H1 (cell line): ENCODE results near the gene CDC42BPB. TPM values are rescaled to one million over a fixed set of nuclear protein-coding genes. Genes with fewer than 3 reads are reported as not detected.

Experiments used
- CBX8 ChIP-seq: fragments of 300-800, 300-1000 bp; sonication (generic); IDR thresholded peaks from 2 replicates; pipeline ENCODE4 v1.7.1; 2016; ENCODE audit warnings: low read depth, low read length, borderline replicate concordance
- CHD1 ChIP-seq: IDR thresholded peaks from 2 replicates; pipeline ENCODE4 v1.6.1; 2012; ENCODE audit warnings: low read depth, low read length, improper control_type of control experiment
- EZH2 ChIP-seq: fragments of 200-600 bp; sonication (generic); IDR thresholded peaks from 2 replicates; pipeline ENCODE4 v1.7.1; 2012; ENCODE audit warnings: low read depth, mild to moderate bottlenecking, moderate library complexity, low read length, inconsistent platforms; ENCODE audit not compliant: severe bottlenecking
- KDM1A ChIP-seq: fragments of 200-600, 300-600 bp; sonication (generic); IDR thresholded peaks from 2 replicates; pipeline ENCODE4 v1.7.1; 2016; ENCODE audit warnings: mild to moderate bottlenecking, low read length, borderline replicate concordance
- MAFK ChIP-seq: IDR thresholded peaks from 2 replicates; pipeline ENCODE4 v1.6.1; 2012; ENCODE audit warnings: low read depth, mild to moderate bottlenecking, improper control_type of control experiment, low read length
- SIRT6 ChIP-seq: IDR thresholded peaks from one replicate; pipeline ENCODE4 v1.7.1; 2012; ENCODE audit warnings: low read length, inconsistent platforms
- SP4 ChIP-seq: IDR thresholded peaks from 2 replicates; pipeline ENCODE4 v1.6.1; 2012; ENCODE audit warnings: low read length, inconsistent platforms
- TAF1 ChIP-seq: IDR thresholded peaks from 2 replicates; pipeline ENCODE4 v1.6.1; 2011; ENCODE audit warnings: mild to moderate bottlenecking, low read depth, low read length
- YY1 ChIP-seq: IDR thresholded peaks from 2 replicates; pipeline ENCODE4 v1.6.1; 2011; ENCODE audit warnings: low read depth, mild to moderate bottlenecking, low read length
- polyA plus RNA-seq, 7 experiments: library from polyadenylated mRNA; depleted of rRNA in 3 of 7; stranded (reverse) in 5 of 7; unstranded in 2 of 7; fragments of >200 nt in 5 of 7; fragments of 200-250 nt in 2 of 7; gene quantifications; 1 replicate in 5 of 7; 2 replicates in 1 of 7; 4 replicates in 1 of 7; pipeline versions ENCODE4 v1.2.1 to v1.2.3, GENCODE V29; 2011 to 2013; ENCODE audit warnings: missing spikeins in 2 of 7, mixed read lengths in 2 of 7
- total RNA-seq: library from RNA; stranded (reverse); fragmentation: NEBNext Ultra II Directional; extraction: Animal tissue kit (Norgen Biotek cat#: 25700); gene quantifications from 2 replicates; pipeline ENCODE4 v1.2.1, GENCODE V29; 2021
- TF ChIP-seq, protein P1 (sequence below), 3 experiments: IDR thresholded peaks; 1 replicate in 2 of 3; 2 replicates in 1 of 3; pipeline versions ENCODE4 v1.5.1 to v1.6.1; 2011; ENCODE audit warnings: low read length in 3 of 3, mild to moderate bottlenecking in 3 of 3, inconsistent platforms in 2 of 3, low read depth in 1 of 3, moderate library complexity in 1 of 3; ENCODE audit not compliant: insufficient read depth in 1 of 3; ENCODE audit errors: control extremely low read depth in 1 of 3
- TF ChIP-seq, protein P2 (sequence below): IDR thresholded peaks from 2 replicates; pipeline ENCODE4 v1.6.1; 2012; ENCODE audit warnings: inconsistent platforms

Gene CDC42BPB
- total and polyA plus RNA-seq, 2 of the 8 experiments (the other 6 are each of a cell fraction or from before 2014, with no cell fraction given), result 51.2 to 88.2 TPM

GRCh38 chr14:103068351-103069073, 11.2 kb upstream of the CDC42BPB start (continued):
- TF ChIP-seq, protein P1, sequence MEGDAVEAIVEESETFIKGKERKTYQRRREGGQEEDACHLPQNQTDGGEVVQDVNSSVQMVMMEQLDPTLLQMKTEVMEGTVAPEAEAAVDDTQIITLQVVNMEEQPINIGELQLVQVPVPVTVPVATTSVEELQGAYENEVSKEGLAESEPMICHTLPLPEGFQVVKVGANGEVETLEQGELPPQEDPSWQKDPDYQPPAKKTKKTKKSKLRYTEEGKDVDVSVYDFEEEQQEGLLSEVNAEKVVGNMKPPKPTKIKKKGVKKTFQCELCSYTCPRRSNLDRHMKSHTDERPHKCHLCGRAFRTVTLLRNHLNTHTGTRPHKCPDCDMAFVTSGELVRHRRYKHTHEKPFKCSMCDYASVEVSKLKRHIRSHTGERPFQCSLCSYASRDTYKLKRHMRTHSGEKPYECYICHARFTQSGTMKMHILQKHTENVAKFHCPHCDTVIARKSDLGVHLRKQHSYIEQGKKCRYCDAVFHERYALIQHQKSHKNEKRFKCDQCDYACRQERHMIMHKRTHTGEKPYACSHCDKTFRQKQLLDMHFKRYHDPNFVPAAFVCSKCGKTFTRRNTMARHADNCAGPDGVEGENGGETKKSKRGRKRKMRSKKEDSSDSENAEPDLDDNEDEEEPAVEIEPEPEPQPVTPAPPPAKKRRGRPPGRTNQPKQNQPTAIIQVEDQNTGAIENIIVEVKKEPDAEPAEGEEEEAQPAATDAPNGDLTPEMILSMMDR (IDR thresholded peaks at IDR 0.05; ENCODE audit: control extremely low read depth in 1 of 3, insufficient read depth in 1 of 3, low read depth in 1 of 3, low read length in 3 of 3), result no peak
- TF ChIP-seq YY1 (no peak), EZH2 (no peak), CHD1 (no peak), TAF1 (no peak), MAFK (no peak), SP4 (no peak), CBX8 (no peak), SIRT6 (no peak), KDM1A (no peak)
- TF ChIP-seq, protein P2, sequence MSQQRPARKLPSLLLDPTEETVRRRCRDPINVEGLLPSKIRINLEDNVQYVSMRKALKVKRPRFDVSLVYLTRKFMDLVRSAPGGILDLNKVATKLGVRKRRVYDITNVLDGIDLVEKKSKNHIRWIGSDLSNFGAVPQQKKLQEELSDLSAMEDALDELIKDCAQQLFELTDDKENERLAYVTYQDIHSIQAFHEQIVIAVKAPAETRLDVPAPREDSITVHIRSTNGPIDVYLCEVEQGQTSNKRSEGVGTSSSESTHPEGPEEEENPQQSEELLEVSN, result no peak
